GM19025 (cell line): ENCODE measurements around the gene TTC34.

Source experiments
- ATAC-seq: cut with Tn5 transposase; IDR thresholded peaks from one replicate; pipeline ENCODE4 v1.9.1; 2021; ENCODE audit warnings: mild to moderate bottlenecking, low read depth, moderate library complexity; ENCODE audit not compliant: unreplicated experiment

The TTC34 gene

GRCh38 chr1:2801535-2802291 lies at the start of gene TTC34:
Gene TTC34, minus strand, starts transcription at chr1:2801693. Its CDS starts 866 bp downstream, at chr1:2800827.
- ATAC-seq = no peak

- ATAC-seq = no peak
These were observed 49.0 kb upstream of the TTC34 start for GRCh38 chr1:2850502-2850901.

GRCh38 chr1:2848006-2848670 lies 46.6 kb upstream of the TTC34 start:
- no peak for ATAC-seq

GRCh38 chr1:2847086-2847985 lies 45.8 kb upstream of the TTC34 start:
- ATAC-seq = no peak

- no peak for ATAC-seq
These were observed 44.4 kb upstream of the TTC34 start for GRCh38 chr1:2845869-2846268.

- ATAC-seq = no peak
These were observed 38.7 kb upstream of the TTC34 start for GRCh38 chr1:2840036-2840809.

- no peak for ATAC-seq
These were observed 36.3 kb upstream of the TTC34 start for GRCh38 chr1:2837823-2838222.

- no peak for ATAC-seq
These were observed 35.8 kb upstream of the TTC34 start for GRCh38 chr1:2837316-2837715.

- no peak for ATAC-seq
These were observed 35.0 kb upstream of the TTC34 start for GRCh38 chr1:2836333-2836970.

GRCh38 chr1:2835650-2836159 lies 34.2 kb upstream of the TTC34 start:
- ATAC-seq = no peak

GRCh38 chr1:2834741-2835564 lies 33.5 kb upstream of the TTC34 start:
- ATAC-seq = no peak

- ATAC-seq = no peak
These were observed 32.6 kb upstream of the TTC34 start for GRCh38 chr1:2834146-2834475.

- ATAC-seq = no peak
These were observed 32.1 kb upstream of the TTC34 start for GRCh38 chr1:2833454-2834145.

GRCh38 chr1:2832506-2833453 lies 31.3 kb upstream of the TTC34 start:
- no peak for ATAC-seq

- no peak for ATAC-seq
These were observed 30.2 kb upstream of the TTC34 start for GRCh38 chr1:2831596-2832212.

- no peak for ATAC-seq
These were observed 29.4 kb upstream of the TTC34 start for GRCh38 chr1:2830761-2831425.
